WTC11 (cell line): Measurements from ENCODE around the gene LRIT3. TPM values are rescaled to one million over a fixed set of nuclear protein-coding genes. Genes with fewer than 3 reads are reported as not detected.

ENCODE experiments used
- ATAC-seq: fragments of 200-7000 bp; cut with Tn5 transposase; 2 replicates; pipeline ENCODE4 v1.10.0; 2021; ENCODE audit warnings: mild to moderate bottlenecking, moderate library complexity
- CTCF ChIA-PET: fragments of 300-600 bp; sonication (Branson Sonifier 250); formaldehyde crosslinking; loops from one replicate; lab custom pipeline; 2021; ENCODE audit warnings: antibody characterized with exemption; lab: Charles Lee
- POLR2A ChIA-PET: fragments of 350-600 bp; sonication (Branson Sonifier 250); formaldehyde crosslinking; loops from one replicate; lab custom pipeline; 2021; ENCODE audit warnings: antibody characterized with exemption; lab: Charles Lee
- DNase-seq: peaks from one replicate; pipeline ENCODE4 v3.0.0; 2021; ENCODE audit warnings: low spot score
- H3K27ac Mint-ChIP-seq: 2 replicates; pipeline ENCODE4 v1.8.0; 2021; ENCODE audit warnings: mixed read lengths
- H3K27me3 Mint-ChIP-seq: 2 replicates; pipeline ENCODE4 v1.8.0; 2021; ENCODE audit warnings: low read depth, mild to moderate bottlenecking, moderate library complexity, mixed read lengths
- H3K36me3 Mint-ChIP-seq: 2 replicates; pipeline ENCODE4 v1.8.0; 2021; ENCODE audit warnings: mixed read lengths
- H3K4me1 Mint-ChIP-seq: 2 replicates; pipeline ENCODE4 v1.8.0; 2022; ENCODE audit warnings: mixed read lengths
- H3K4me3 Mint-ChIP-seq: 2 replicates; pipeline ENCODE4 v1.8.0; 2021; ENCODE audit warnings: mild to moderate bottlenecking, moderate library complexity, mixed read lengths
- H3K9me3 Mint-ChIP-seq: 2 replicates; pipeline ENCODE4 v1.8.0; 2021; ENCODE audit warnings: mixed read lengths
- ELF4 ChIP-seq: sonication (generic); formaldehyde crosslinking; IDR thresholded peaks from 2 replicates; pipeline ENCODE4 v1.8.1; 2022; ENCODE audit warnings: low read depth, mild to moderate bottlenecking, moderate library complexity, missing genetic modification reagents
- ESRRA ChIP-seq: sonication (generic); formaldehyde crosslinking; IDR thresholded peaks from 2 replicates; pipeline ENCODE4 v1.8.1; 2022; ENCODE audit warnings: mild to moderate bottlenecking, missing genetic modification reagents, borderline replicate concordance
- FOXJ3 ChIP-seq: sonication (generic); formaldehyde crosslinking; IDR thresholded peaks from 2 replicates; pipeline ENCODE4 v1.9.0; 2021; ENCODE audit warnings: missing genetic modification reagents, mild to moderate bottlenecking, borderline replicate concordance
- FOXK1 ChIP-seq: sonication (generic); formaldehyde crosslinking; IDR thresholded peaks from 2 replicates; pipeline ENCODE4 v1.8.0; 2022; ENCODE audit warnings: mild to moderate bottlenecking, moderate library complexity, missing genetic modification reagents
- FOXP4 ChIP-seq: sonication (generic); formaldehyde crosslinking; IDR thresholded peaks from 2 replicates; pipeline ENCODE4 v1.8.0; 2022; ENCODE audit warnings: mild to moderate bottlenecking, missing genetic modification reagents
- GTF2I ChIP-seq: fragments of 250-450 bp; sonication (Bioruptor Pico); conservative IDR thresholded peaks from 2 replicates; pipeline ENCODE4 v1.4.0; 2021; ENCODE audit warnings: mild to moderate bottlenecking
- IRF1 ChIP-seq: sonication (generic); formaldehyde crosslinking; IDR thresholded peaks from 2 replicates; pipeline ENCODE4 v1.8.0; 2023; ENCODE audit warnings: missing genetic modification reagents
- NFATC4 ChIP-seq: fragments of 250-450 bp; sonication (Bioruptor Pico); IDR thresholded peaks from 2 replicates; pipeline ENCODE4 v1.9.0; 2021; ENCODE audit warnings: mild to moderate bottlenecking
- NFE2L1 ChIP-seq: sonication (generic); formaldehyde crosslinking; IDR thresholded peaks from 2 replicates; pipeline ENCODE4 v1.8.1; 2023; ENCODE audit warnings: missing genetic modification reagents
- NR1H2 ChIP-seq: sonication (generic); formaldehyde crosslinking; IDR thresholded peaks from 2 replicates; pipeline ENCODE4 v1.9.0; 2021; ENCODE audit warnings: mild to moderate bottlenecking, moderate library complexity, missing genetic modification reagents
- PRRX2 ChIP-seq: fragments of 250-450 bp; sonication (Bioruptor Pico); IDR thresholded peaks from 2 replicates; pipeline ENCODE4 v1.8.0; 2021; ENCODE audit warnings: mild to moderate bottlenecking
- TCF7 ChIP-seq: sonication (generic); formaldehyde crosslinking; IDR thresholded peaks from 2 replicates; pipeline ENCODE4 v1.8.0; 2022; ENCODE audit warnings: mild to moderate bottlenecking, low read depth, missing genetic modification reagents, moderate library complexity
- TEAD1 ChIP-seq: sonication (generic); formaldehyde crosslinking; IDR thresholded peaks from 2 replicates; pipeline ENCODE4 v1.8.0; 2022; ENCODE audit warnings: mild to moderate bottlenecking, missing genetic modification reagents
- TP53 ChIP-seq: sonication (generic); formaldehyde crosslinking; IDR thresholded peaks from 2 replicates; pipeline ENCODE4 v1.8.1; 2023; ENCODE audit warnings: mild to moderate bottlenecking, missing genetic modification reagents
- USF2 ChIP-seq: sonication (generic); formaldehyde crosslinking; IDR thresholded peaks from 2 replicates; pipeline ENCODE4 v1.8.1; 2023; ENCODE audit warnings: mild to moderate bottlenecking, missing genetic modification reagents, moderate library complexity
- ZNF219 ChIP-seq: sonication (generic); formaldehyde crosslinking; IDR thresholded peaks from 2 replicates; pipeline ENCODE4 v1.8.0; 2023; ENCODE audit warnings: missing genetic modification reagents, mild to moderate bottlenecking, borderline replicate concordance
- ZNF281 ChIP-seq: sonication (generic); formaldehyde crosslinking; IDR thresholded peaks from 2 replicates; pipeline ENCODE4 v1.8.0; 2023; ENCODE audit warnings: mild to moderate bottlenecking, missing genetic modification reagents
- ZNF317 ChIP-seq: sonication (generic); formaldehyde crosslinking; IDR thresholded peaks from 2 replicates; pipeline ENCODE4 v1.8.1; 2023; ENCODE audit warnings: low read depth, mild to moderate bottlenecking, moderate library complexity, missing genetic modification reagents, borderline replicate concordance
- ZNF396 ChIP-seq: fragments of 250-450 bp; sonication (Bioruptor Pico); IDR thresholded peaks from 2 replicates; pipeline ENCODE4 v1.8.0; 2021; ENCODE audit warnings: mild to moderate bottlenecking, moderate library complexity, borderline replicate concordance
- ZNF416 ChIP-seq: fragments of 250-450 bp; sonication (Bioruptor Pico); IDR thresholded peaks from 2 replicates; pipeline ENCODE4 v1.9.0; 2021; ENCODE audit warnings: mild to moderate bottlenecking, inconsistent platforms
- ZNF532 ChIP-seq: fragments of 250-450 bp; sonication (Bioruptor Pico); IDR thresholded peaks from 2 replicates; pipeline ENCODE4 v1.9.0; 2021; ENCODE audit warnings: mild to moderate bottlenecking, borderline replicate concordance
- total RNA-seq: library from RNA; stranded (reverse); gene quantifications from 3 replicates; pipeline ENCODE4 v1.2.3, GENCODE V29; 2021
- TF ChIP-seq, protein P1 (sequence below): sonication (generic); formaldehyde crosslinking; IDR thresholded peaks from 2 replicates; pipeline ENCODE4 v1.8.1; 2023; ENCODE audit warnings: mild to moderate bottlenecking, missing genetic modification reagents
- TF ChIP-seq, protein P2 (sequence below): sonication (generic); formaldehyde crosslinking; IDR thresholded peaks from 2 replicates; pipeline ENCODE4 v1.8.1; 2023; ENCODE audit warnings: mild to moderate bottlenecking, missing genetic modification reagents, moderate library complexity

Gene LRIT3
- total RNA-seq, 1 experiment from 2014 or later: 0.11 TPM

- Mint-ChIP-seq H3K36me3 (no peaks in the 10 kb centered on the region), H3K4me1 (peaks cover 41% of the 10 kb centered on the region), H3K27me3 (no peaks in the 10 kb centered on the region), H3K9me3 (no peaks in the 10 kb centered on the region), H3K27ac (no peak overlapping the region), H3K4me3 (no peak overlapping the region)
- TF ChIP-seq TCF7 (no peak), ESRRA (CRISPR knock-in tag) (no peak), ZNF219 (CRISPR knock-in tag) (no peak), ZNF416 (CRISPR knock-in tag) (no peak), NFATC4 (CRISPR knock-in tag) (no peak), ELF4 (no peak), NFE2L1 (CRISPR knock-in tag) (no peak), GTF2I (CRISPR knock-in tag) (no peak), FOXP4 (CRISPR knock-in tag) (no peak), PRRX2 (no peak), FOXJ3 (CRISPR knock-in tag) (no peak), ZNF532 (CRISPR knock-in tag) (no peak), ZNF396 (CRISPR knock-in tag) (no peak)
- TF ChIP-seq, protein P1, sequence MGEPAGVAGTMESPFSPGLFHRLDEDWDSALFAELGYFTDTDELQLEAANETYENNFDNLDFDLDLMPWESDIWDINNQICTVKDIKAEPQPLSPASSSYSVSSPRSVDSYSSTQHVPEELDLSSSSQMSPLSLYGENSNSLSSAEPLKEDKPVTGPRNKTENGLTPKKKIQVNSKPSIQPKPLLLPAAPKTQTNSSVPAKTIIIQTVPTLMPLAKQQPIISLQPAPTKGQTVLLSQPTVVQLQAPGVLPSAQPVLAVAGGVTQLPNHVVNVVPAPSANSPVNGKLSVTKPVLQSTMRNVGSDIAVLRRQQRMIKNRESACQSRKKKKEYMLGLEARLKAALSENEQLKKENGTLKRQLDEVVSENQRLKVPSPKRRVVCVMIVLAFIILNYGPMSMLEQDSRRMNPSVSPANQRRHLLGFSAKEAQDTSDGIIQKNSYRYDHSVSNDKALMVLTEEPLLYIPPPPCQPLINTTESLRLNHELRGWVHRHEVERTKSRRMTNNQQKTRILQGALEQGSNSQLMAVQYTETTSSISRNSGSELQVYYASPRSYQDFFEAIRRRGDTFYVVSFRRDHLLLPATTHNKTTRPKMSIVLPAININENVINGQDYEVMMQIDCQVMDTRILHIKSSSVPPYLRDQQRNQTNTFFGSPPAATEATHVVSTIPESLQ: no peak
- ATAC-seq (no peak), DNase-seq (no peak)
- ChIA-PET CTCF (no interaction called here), POLR2A (no interaction called here)
Observed at GRCh38 chr4:109915385-109916026, 67.6 kb downstream of the LRIT3 start.

GRCh38 chr4:109916027-109916409, 68.1 kb downstream of the LRIT3 start:
- ChIA-PET POLR2A (no interaction called here), CTCF (no interaction called here)
- H3K4me3 Mint-ChIP-seq: no peak overlapping the region
- no peaks in the 10 kb centered on the region for H3K36me3 Mint-ChIP-seq
- no peaks in the 10 kb centered on the region for H3K27me3 Mint-ChIP-seq
- ATAC-seq (no peak), DNase-seq (no peak)
- peaks cover 43% of the 10 kb centered on the region for H3K4me1 Mint-ChIP-seq
- no peaks in the 10 kb centered on the region for H3K9me3 Mint-ChIP-seq
- no peak overlapping the region for H3K27ac Mint-ChIP-seq
- TF ChIP-seq, protein P2, sequence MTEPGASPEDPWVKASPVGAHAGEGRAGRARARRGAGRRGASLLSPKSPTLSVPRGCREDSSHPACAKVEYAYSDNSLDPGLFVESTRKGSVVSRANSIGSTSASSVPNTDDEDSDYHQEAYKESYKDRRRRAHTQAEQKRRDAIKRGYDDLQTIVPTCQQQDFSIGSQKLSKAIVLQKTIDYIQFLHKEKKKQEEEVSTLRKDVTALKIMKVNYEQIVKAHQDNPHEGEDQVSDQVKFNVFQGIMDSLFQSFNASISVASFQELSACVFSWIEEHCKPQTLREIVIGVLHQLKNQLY (CRISPR knock-in tag): no peak
- no peak for TF ChIP-seq TP53 (CRISPR knock-in tag)
- no peak for TF ChIP-seq ZNF416 (CRISPR knock-in tag)
- no peak for TF ChIP-seq FOXK1 (CRISPR knock-in tag)
- no peak for TF ChIP-seq ZNF219 (CRISPR knock-in tag)
- no peak for TF ChIP-seq NR1H2 (CRISPR knock-in tag)
- TF ChIP-seq IRF1 (CRISPR knock-in tag): no peak
- no peak for TF ChIP-seq ZNF281 (CRISPR knock-in tag)
- no peak for TF ChIP-seq USF2 (CRISPR knock-in tag)
- TF ChIP-seq TEAD1 (CRISPR knock-in tag): no peak
- TF ChIP-seq ZNF317 (CRISPR knock-in tag): no peak
